GM06990 (cell line): ENCODE data around the gene SPAG16.

ENCODE experiments used
- DNase-seq: peaks from one replicate; pipeline ENCODE4 v3.0.0-alpha.2; 2011; ENCODE audit not compliant: insufficient read length; ENCODE audit errors: extremely low read depth
- H3K27me3 ChIP-seq: replicated peaks from 2 replicates; pipeline ENCODE4 v1.6.0; 2011; ENCODE audit warnings: low read length; ENCODE audit not compliant: control insufficient read depth, insufficient read depth
- H3K36me3 ChIP-seq: 2 replicates; pipeline ENCODE4 v1.5.1; 2011; ENCODE audit warnings: low read length; ENCODE audit not compliant: control insufficient read depth, insufficient read depth
- H3K4me3 ChIP-seq: replicated peaks from 2 replicates; pipeline ENCODE4 v1.5.1; 2011; ENCODE audit warnings: low read depth, mild to moderate bottlenecking, control low read depth, low read length
- TF ChIP-seq, protein P1 (sequence below): IDR thresholded peaks from 2 replicates; pipeline ENCODE4 v1.5.1; 2011; ENCODE audit warnings: low read length, control low read depth, mild to moderate bottlenecking, inconsistent platforms; ENCODE audit not compliant: insufficient read depth, poor library complexity, severe bottlenecking

SPAG16 gene

GRCh38 chr2:214232271-214232670 is 948.0 kb downstream of the SPAG16 start:
- H3K36me3 ChIP-seq: no peaks in the 10 kb centered on the region
- TF ChIP-seq, protein P1, sequence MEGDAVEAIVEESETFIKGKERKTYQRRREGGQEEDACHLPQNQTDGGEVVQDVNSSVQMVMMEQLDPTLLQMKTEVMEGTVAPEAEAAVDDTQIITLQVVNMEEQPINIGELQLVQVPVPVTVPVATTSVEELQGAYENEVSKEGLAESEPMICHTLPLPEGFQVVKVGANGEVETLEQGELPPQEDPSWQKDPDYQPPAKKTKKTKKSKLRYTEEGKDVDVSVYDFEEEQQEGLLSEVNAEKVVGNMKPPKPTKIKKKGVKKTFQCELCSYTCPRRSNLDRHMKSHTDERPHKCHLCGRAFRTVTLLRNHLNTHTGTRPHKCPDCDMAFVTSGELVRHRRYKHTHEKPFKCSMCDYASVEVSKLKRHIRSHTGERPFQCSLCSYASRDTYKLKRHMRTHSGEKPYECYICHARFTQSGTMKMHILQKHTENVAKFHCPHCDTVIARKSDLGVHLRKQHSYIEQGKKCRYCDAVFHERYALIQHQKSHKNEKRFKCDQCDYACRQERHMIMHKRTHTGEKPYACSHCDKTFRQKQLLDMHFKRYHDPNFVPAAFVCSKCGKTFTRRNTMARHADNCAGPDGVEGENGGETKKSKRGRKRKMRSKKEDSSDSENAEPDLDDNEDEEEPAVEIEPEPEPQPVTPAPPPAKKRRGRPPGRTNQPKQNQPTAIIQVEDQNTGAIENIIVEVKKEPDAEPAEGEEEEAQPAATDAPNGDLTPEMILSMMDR: no peak
- no peak for DNase-seq
- no peak overlapping the region for H3K4me3 ChIP-seq
- no peaks in the 10 kb centered on the region for H3K27me3 ChIP-seq

DNA sequence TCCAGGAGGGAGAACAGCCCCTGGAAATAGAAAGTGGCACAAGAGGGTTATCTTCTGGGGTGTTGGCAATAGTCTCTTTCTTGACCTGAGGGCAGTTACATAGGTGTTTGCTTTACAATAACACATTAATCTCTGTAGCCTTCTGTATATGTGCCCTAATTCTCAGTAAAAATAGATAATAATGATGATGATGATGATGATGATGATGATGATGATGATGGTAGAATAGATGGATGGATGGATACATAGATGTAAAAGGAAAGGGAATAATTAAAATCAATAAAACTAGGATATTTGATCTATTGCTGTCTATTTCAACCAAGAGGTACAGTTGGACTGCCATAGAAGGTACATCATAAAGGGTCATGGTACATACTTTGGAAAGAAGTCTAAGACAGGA is 948.9 kb downstream of the SPAG16 start:
- no peak for DNase-seq
- no peaks in the 10 kb centered on the region for H3K27me3 ChIP-seq
- H3K36me3 ChIP-seq: no peaks in the 10 kb centered on the region
- TF ChIP-seq, protein P1: no peak
- H3K4me3 ChIP-seq: no peak overlapping the region

GRCh38 chr2:214242797-214243196 is 958.5 kb downstream of the SPAG16 start:
- DNase-seq: no peak
- H3K27me3 ChIP-seq: no peaks in the 10 kb centered on the region
- no peak overlapping the region for H3K4me3 ChIP-seq
- TF ChIP-seq, protein P1: no peak
- no peaks in the 10 kb centered on the region for H3K36me3 ChIP-seq

DNA sequence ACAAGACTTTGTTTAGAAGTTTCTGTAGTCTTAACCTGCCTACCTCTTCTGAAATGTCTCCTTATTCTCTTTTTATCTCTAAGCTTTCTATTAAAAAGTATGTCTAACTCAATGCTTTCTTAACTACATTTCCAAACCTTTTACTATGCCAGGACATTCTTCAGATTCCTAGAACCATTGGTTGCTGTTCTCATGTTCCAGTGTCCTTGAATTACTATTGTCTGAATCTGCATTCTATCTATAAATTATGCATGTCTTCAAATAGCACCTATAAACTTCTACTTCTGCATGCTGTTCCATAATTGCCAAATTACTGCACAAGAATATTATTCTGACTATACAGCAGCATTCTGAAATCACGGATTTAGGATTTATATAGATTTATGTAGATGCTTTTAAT is 960.6 kb downstream of the SPAG16 start:
- H3K36me3 ChIP-seq: no peaks in the 10 kb centered on the region
- H3K4me3 ChIP-seq: no peak overlapping the region
- TF ChIP-seq, protein P1: no peak
- H3K27me3 ChIP-seq: no peaks in the 10 kb centered on the region
- no peak for DNase-seq

GRCh38 chr2:214246417-214246816 is 962.2 kb downstream of the SPAG16 start:
- TF ChIP-seq, protein P1: no peak
- Histone ChIP-seq H3K36me3 (no peaks in the 10 kb centered on the region), H3K27me3 (no peaks in the 10 kb centered on the region), H3K4me3 (no peak overlapping the region)
- DNase-seq: no peak

- no peak for DNase-seq
- Histone ChIP-seq H3K36me3 (no peaks in the 10 kb centered on the region), H3K4me3 (no peak overlapping the region), H3K27me3 (no peaks in the 10 kb centered on the region)
- TF ChIP-seq, protein P1: no peak
Measured at GRCh38 chr2:214247531-214247930, 963.3 kb downstream of the SPAG16 start.
